B cell (primary cell): ENCODE measurements around the gene DTNBP1. TPM values are rescaled to one million over a fixed set of nuclear protein-coding genes. Genes with fewer than 3 reads are reported as not detected.

ENCODE experiments used
- ATAC-seq: fragments of 200-7000 bp; cut with Tn5 transposase; one replicate; pipeline ENCODE4 v1.10.0; 2021; ENCODE audit warnings: low read depth, mild to moderate bottlenecking, moderate number of reproducible peaks, moderate library complexity
- CTCF ChIA-PET: fragments of 350-600 bp; sonication (Branson Sonifier 250); formaldehyde crosslinking; loops from one replicate; lab custom pipeline; 2021; ENCODE audit warnings: antibody characterized with exemption, inconsistent platforms; lab: Charles Lee
- POLR2A ChIA-PET: fragments of 350-600 bp; sonication (Branson Sonifier 250); formaldehyde crosslinking; loops from one replicate; lab custom pipeline; 2021; ENCODE audit warnings: antibody characterized with exemption; lab: Charles Lee
- DNase-seq: peaks from one replicate; pipeline ENCODE4 v3.0.0; 2013
- H2AFZ ChIP-seq: 2 replicates; pipeline ENCODE4 v1.6.1; 2012; ENCODE audit warnings: mild to moderate bottlenecking, low read depth, low read length; ENCODE audit not compliant: insufficient read depth, poor library complexity, severe bottlenecking
- H3K27ac ChIP-seq, 2 donors: 1 replicate in 1 of 2; 2 replicates in 1 of 2; pipeline ENCODE4 v1.5.1; 2012 to 2013; ENCODE audit warnings: low read length in 2 of 2, mild to moderate bottlenecking in 2 of 2, moderate library complexity in 1 of 2
- H3K27me3 ChIP-seq, 4 experiments: fragments of 200-600 bp in 1 of 4; sonication (generic) in 1 of 4; replicated peaks in 1 of 4; 1 replicate in 2 of 4; 2 replicates in 2 of 4; pipeline versions ENCODE4 v1.6.1 to v1.7.0; 2013 to 2016; ENCODE audit warnings: low read length in 3 of 4, mild to moderate bottlenecking in 2 of 4, mixed read lengths in 1 of 4, moderate library complexity in 1 of 4; ENCODE audit not compliant: insufficient read depth in 4 of 4, control insufficient read depth in 3 of 4; ENCODE audit errors: control extremely low read depth in 1 of 4
- H3K36me3 ChIP-seq, 2 experiments: replicated peaks in 1 of 2; 1 replicate in 1 of 2; 2 replicates in 1 of 2; pipeline versions ENCODE4 v1.6.1 to v1.7.1; 2013; ENCODE audit warnings: low read length in 1 of 2; ENCODE audit not compliant: insufficient read depth in 2 of 2, control insufficient read depth in 1 of 2; ENCODE audit errors: control extremely low read depth in 1 of 2, extremely low read depth in 1 of 2
- H3K4me1 ChIP-seq, 2 donors: fragments of 200-600 bp in 1 of 2; sonication (generic) in 1 of 2; 1 replicate in 1 of 2; 2 replicates in 1 of 2; pipeline versions ENCODE4 v1.5.1 to v1.6.1; 2013 to 2017; ENCODE audit warnings: low read length in 2 of 2; ENCODE audit not compliant: control insufficient read depth in 2 of 2, insufficient read depth in 2 of 2
- H3K4me2 ChIP-seq: replicated peaks from 2 replicates; pipeline ENCODE3; 2012; ENCODE audit warnings: mild to moderate bottlenecking, low read depth, low read length; ENCODE audit not compliant: poor library complexity, severe bottlenecking
- H3K4me3 ChIP-seq, 5 experiments: fragments of 200-600 bp in 1 of 5; sonication (generic) in 1 of 5; 1 replicate in 3 of 5; 2 replicates in 2 of 5; pipeline versions ENCODE4 v1.5.1 to v1.7.0; 2011 to 2016; ENCODE audit warnings: low read length in 4 of 5, mild to moderate bottlenecking in 4 of 5, low read depth in 2 of 5, control low read depth in 1 of 5, moderate library complexity in 1 of 5; ENCODE audit not compliant: insufficient read depth in 1 of 5; ENCODE audit errors: control extremely low read depth in 1 of 5, extremely low read depth in 1 of 5
- H3K79me2 ChIP-seq: fragments of 200-600 bp; sonication (generic); one replicate; pipeline ENCODE4 v1.6.0; 2016; ENCODE audit warnings: low read length; ENCODE audit not compliant: control insufficient read depth, insufficient read depth
- H3K9ac ChIP-seq: fragments of 200-600 bp; sonication (generic); 2 replicates; pipeline ENCODE4 v1.6.1; 2017; ENCODE audit warnings: mild to moderate bottlenecking, low read length, moderate library complexity
- H3K9me3 ChIP-seq, 3 donors: one replicate each; pipeline versions ENCODE4 v1.6.1 to v1.7.1; 2013; ENCODE audit warnings: low read length in 2 of 3; ENCODE audit not compliant: control insufficient read depth in 2 of 3, insufficient read depth in 1 of 3; ENCODE audit errors: control extremely low read depth in 1 of 3
- H4K20me1 ChIP-seq: 2 replicates; pipeline ENCODE4 v1.6.0; 2012; ENCODE audit warnings: mild to moderate bottlenecking, low read length; ENCODE audit not compliant: insufficient read depth, control insufficient read depth, poor library complexity, severe bottlenecking
- H3K27ac Mint-ChIP-seq: one replicate; pipeline ENCODE4 v1.8.0; 2021; ENCODE audit warnings: mixed read lengths
- H3K27me3 Mint-ChIP-seq: one replicate; pipeline ENCODE4 v1.8.0; 2021; ENCODE audit warnings: mixed read lengths
- H3K4me1 Mint-ChIP-seq: one replicate; pipeline ENCODE4 v1.8.0; 2021; ENCODE audit warnings: mixed read lengths
- H3K4me3 Mint-ChIP-seq: one replicate; pipeline ENCODE4 v1.8.0; 2021; ENCODE audit warnings: mixed read lengths
- H3K9me3 Mint-ChIP-seq: one replicate; pipeline ENCODE4 v1.8.0; 2022; ENCODE audit warnings: mixed read lengths; ENCODE audit not compliant: insufficient read depth
- EZH2 ChIP-seq: IDR thresholded peaks from 2 replicates; pipeline ENCODE4 v1.6.1; 2012; ENCODE audit warnings: borderline replicate concordance, low read depth, mild to moderate bottlenecking, moderate library complexity, low read length; ENCODE audit not compliant: insufficient read depth, poor library complexity, severe bottlenecking
- whole genome bisulfite sequencing: methylation state at CpG from one replicate; pipeline ENCODE4 v1.1.5; 2013; ENCODE audit warnings: missing lambda C conversion rate; ENCODE audit not compliant: insufficient coverage; 5-methylcytosine and 5-hydroxymethylcytosine counted together
- intact Hi-C: fragments of 100-400 bp; cut with micrococcal nuclease; formaldehyde crosslinking; loops from one replicate; pipeline ENCODE4 v1.10.0; 2022
- polyA plus RNA-seq: library from polyadenylated mRNA; depleted of rRNA; stranded (reverse); fragments of >200 nt; gene quantifications from 2 replicates; pipeline ENCODE4 v1.2.3, GENCODE V29; 2012
- total RNA-seq, 2 donors: library from RNA; stranded (reverse); fragments of 120-200 nt in 1 of 2; gene quantifications; 1 replicate in 1 of 2; 2 replicates in 1 of 2; pipeline versions ENCODE4 v1.2.3 to v1.2.4, GENCODE V29; 2013 to 2022
- TF ChIP-seq, protein P1 (sequence below): fragments of 200-600 bp; IDR thresholded peaks from one replicate; pipeline ENCODE4 v1.8.0; 2022; ENCODE audit warnings: antibody characterized with exemption, mild to moderate bottlenecking

Gene DTNBP1
- total and polyA plus RNA-seq, 2 donors (not counting 1 experiment from before 2014, with no cell fraction given) = 31.4 to 73.0 TPM

DNA sequence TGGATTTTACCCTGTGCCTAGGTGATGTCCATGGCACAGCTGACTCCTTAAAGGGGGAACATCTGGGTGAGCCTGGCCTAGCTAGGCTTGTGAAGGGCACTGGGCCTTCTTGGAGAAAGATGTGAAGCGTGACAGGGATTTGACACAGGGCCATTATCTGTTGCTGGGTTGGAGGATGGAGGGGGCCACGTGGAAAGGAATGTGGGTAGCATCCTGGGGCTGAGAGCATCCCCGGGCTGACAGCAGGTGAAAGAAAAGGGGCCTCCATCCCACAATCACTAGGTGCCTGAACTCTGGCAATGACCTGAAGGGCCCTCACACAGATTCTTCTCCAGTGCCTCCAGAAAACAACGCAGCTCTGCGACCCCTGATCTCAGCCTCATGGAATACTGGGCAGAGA, 124.7 kb downstream of the DTNBP1 start:
- H3K4me3 ChIP-seq = no peak overlapping the region

More for the DNA sequence above, 124.7 kb downstream of the DTNBP1 start:
- TF ChIP-seq EZH2 = no peak
- TF ChIP-seq, protein P1, sequence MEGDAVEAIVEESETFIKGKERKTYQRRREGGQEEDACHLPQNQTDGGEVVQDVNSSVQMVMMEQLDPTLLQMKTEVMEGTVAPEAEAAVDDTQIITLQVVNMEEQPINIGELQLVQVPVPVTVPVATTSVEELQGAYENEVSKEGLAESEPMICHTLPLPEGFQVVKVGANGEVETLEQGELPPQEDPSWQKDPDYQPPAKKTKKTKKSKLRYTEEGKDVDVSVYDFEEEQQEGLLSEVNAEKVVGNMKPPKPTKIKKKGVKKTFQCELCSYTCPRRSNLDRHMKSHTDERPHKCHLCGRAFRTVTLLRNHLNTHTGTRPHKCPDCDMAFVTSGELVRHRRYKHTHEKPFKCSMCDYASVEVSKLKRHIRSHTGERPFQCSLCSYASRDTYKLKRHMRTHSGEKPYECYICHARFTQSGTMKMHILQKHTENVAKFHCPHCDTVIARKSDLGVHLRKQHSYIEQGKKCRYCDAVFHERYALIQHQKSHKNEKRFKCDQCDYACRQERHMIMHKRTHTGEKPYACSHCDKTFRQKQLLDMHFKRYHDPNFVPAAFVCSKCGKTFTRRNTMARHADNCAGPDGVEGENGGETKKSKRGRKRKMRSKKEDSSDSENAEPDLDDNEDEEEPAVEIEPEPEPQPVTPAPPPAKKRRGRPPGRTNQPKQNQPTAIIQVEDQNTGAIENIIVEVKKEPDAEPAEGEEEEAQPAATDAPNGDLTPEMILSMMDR = no peak
- H3K9ac ChIP-seq = no peak overlapping the region
- Mint-ChIP-seq H3K4me3 (no peak overlapping the region), H3K9me3 (no peaks in the 10 kb centered on the region), H3K27me3 (no peaks in the 10 kb centered on the region), H3K4me1 (peaks cover 51% of the 10 kb centered on the region), H3K27ac (peak overlapping the region; percentile 50)
- CTCF ChIA-PET = interaction anchor here (1.7 kb wide), 1 partner anchor 87 kb away, joined by 3 read pairs; no protein-coding TSS in a partner anchor
- H3K9me3 ChIP-seq = peaks cover 0 to 5% (median 0%) of the 10 kb centered on the region in 3 donors
- WGBS = 96% methylated on average over 2 of the region's 5 CpGs
- peaks cover 10% of the 10 kb centered on the region for H4K20me1 ChIP-seq
- no peak overlapping the region for H3K27ac ChIP-seq
- peaks cover 0 to 7% of the 10 kb centered on the region in 2 experiments for H3K36me3 ChIP-seq
- H2AFZ ChIP-seq = no peak overlapping the region
- no peak for DNase-seq
- POLR2A ChIA-PET = no interaction called here
- H3K4me1 ChIP-seq = peaks cover 4% of the 10 kb centered on the region in 2 donors
- no peaks in the 10 kb centered on the region for H3K27me3 ChIP-seq
- intact Hi-C loops = no loop called here
- H3K4me2 ChIP-seq = no peak overlapping the region
- peaks cover 73% of the 10 kb centered on the region for H3K79me2 ChIP-seq
- ATAC-seq = no peak
